Suprapubic skin (tissue), 4 donors: ENCODE results near the gene ABI3BP.

Experiments
- POLR2A ChIP-seq, 2 donors: fragments of 450-650 bp; IDR thresholded peaks; one replicate each; pipeline ENCODE4 v1.6.1; 2017; ENCODE audit warnings: antibody characterized with exemption in 2 of 2, mild to moderate bottlenecking in 2 of 2, moderate library complexity in 2 of 2
- POLR2AphosphoS5 ChIP-seq, 3 donors: sonication (generic); formaldehyde crosslinking; IDR thresholded peaks; one replicate each; pipeline ENCODE4 v1.6.1; 2017; ENCODE audit warnings: antibody characterized with exemption in 3 of 3
- TF ChIP-seq, protein P1 (sequence below), 2 donors: fragments of 200-600 bp in 1 of 2; fragments of 450-650 bp in 1 of 2; sonication (generic) in 1 of 2; IDR thresholded peaks; one replicate each; pipeline ENCODE4 v1.5.1; 2016 to 2019; ENCODE audit warnings: antibody characterized with exemption in 2 of 2, mild to moderate bottlenecking in 1 of 2, moderate library complexity in 1 of 2

DNA sequence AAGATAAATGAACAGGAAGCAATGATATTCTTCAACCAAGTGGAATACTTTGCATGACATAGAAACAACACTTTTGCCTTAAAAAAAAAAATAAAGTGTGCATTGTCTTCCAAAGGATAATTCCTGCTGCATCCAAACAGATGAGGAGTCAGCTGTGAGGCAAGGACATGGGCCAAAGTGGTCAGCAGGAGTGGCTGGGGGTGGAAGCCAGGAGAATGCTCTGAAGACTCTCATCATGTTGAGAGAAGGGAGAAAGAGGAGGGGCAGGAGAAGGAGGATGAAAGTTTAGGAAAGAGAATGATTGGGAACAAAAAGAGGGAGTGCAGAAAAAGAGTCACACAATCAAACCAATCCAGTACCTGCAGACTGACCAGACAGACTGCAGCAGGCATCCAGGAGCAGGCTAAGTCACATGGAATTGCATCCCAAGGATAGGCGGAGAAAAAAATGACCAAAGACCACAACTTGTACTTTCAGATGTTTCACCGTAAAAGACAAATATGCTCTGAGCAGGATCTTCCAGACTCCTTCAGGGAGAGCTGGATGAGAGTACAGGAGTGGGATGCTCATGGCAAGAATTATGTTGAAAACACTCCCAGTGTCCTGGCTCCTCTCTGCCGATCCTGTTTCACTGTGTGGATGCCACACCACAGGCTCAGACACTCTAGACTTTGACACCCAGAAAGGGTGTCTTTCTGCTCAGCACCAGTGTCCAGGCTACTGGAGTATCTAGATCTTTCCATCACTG lies 11.9 kb downstream of the ABI3BP start:
- TF ChIP-seq, protein P1, sequence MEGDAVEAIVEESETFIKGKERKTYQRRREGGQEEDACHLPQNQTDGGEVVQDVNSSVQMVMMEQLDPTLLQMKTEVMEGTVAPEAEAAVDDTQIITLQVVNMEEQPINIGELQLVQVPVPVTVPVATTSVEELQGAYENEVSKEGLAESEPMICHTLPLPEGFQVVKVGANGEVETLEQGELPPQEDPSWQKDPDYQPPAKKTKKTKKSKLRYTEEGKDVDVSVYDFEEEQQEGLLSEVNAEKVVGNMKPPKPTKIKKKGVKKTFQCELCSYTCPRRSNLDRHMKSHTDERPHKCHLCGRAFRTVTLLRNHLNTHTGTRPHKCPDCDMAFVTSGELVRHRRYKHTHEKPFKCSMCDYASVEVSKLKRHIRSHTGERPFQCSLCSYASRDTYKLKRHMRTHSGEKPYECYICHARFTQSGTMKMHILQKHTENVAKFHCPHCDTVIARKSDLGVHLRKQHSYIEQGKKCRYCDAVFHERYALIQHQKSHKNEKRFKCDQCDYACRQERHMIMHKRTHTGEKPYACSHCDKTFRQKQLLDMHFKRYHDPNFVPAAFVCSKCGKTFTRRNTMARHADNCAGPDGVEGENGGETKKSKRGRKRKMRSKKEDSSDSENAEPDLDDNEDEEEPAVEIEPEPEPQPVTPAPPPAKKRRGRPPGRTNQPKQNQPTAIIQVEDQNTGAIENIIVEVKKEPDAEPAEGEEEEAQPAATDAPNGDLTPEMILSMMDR (IDR thresholded peaks at IDR 0.05), result no peak
- no peak for TF ChIP-seq POLR2AphosphoS5 (IDR thresholded peaks at IDR 0.05)
- TF ChIP-seq POLR2A (IDR thresholded peaks at IDR 0.05), result no peak
